IPS-15b (cell line): ENCODE measurements around the gene FAM227B.
"Not testable (repeated sequence)": the region's sequence is repeated elsewhere in the genome, so short reads cannot be mapped to it uniquely, and the experiment has no call there.

Source experiments
- H3K27me3 ChIP-seq: one replicate; pipeline ENCODE4 v1.6.1; 2013; ENCODE audit warnings: low read length; ENCODE audit not compliant: control insufficient read depth, insufficient read depth
- H3K36me3 ChIP-seq: one replicate; pipeline ENCODE4 v1.6.1; 2013; ENCODE audit warnings: low read length; ENCODE audit not compliant: control insufficient read depth, insufficient read depth
- H3K4me1 ChIP-seq: one replicate; pipeline ENCODE4 v1.6.1; 2013; ENCODE audit warnings: mild to moderate bottlenecking, low read length; ENCODE audit not compliant: control insufficient read depth, insufficient read depth
- H3K4me3 ChIP-seq: one replicate; pipeline ENCODE4 v1.5.1; 2013; ENCODE audit warnings: low read depth, low read length
- H3K9ac ChIP-seq: one replicate; pipeline ENCODE4 v1.6.1; 2013; ENCODE audit warnings: low read depth, mild to moderate bottlenecking, low read length
- H3K9me3 ChIP-seq: one replicate; pipeline ENCODE4 v1.6.1; 2013; ENCODE audit warnings: mild to moderate bottlenecking, low read length; ENCODE audit not compliant: control insufficient read depth, insufficient read depth

The FAM227B gene

DNA sequence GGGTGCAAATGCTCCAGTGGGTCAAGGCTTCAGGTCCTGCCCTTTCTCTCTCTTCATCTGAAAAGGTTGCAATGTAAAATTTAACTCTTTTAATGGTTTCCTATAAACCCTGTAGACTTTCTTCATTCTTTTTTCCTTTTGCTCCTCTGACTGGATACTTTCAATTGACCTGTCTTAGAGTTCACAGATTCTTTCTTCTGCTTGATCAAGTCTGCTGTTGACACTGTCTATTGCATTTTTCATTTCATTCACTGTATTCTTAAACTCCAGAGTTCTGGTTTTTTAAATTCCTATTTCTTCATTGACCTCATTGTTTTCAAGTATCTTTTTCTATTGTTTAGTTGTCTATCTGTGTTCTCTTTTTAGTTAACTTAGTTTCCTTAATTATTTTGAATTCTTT is 82.1 kb downstream of the FAM227B start:
- Histone ChIP-seq H3K27me3 (no peaks in the 10 kb centered on the region), H3K4me3 (no peak overlapping the region), H3K36me3 (no peaks in the 10 kb centered on the region), H3K9me3 (no peaks in the 10 kb centered on the region), H3K9ac (no peak overlapping the region), H3K4me1 (no peaks in the 10 kb centered on the region)

DNA sequence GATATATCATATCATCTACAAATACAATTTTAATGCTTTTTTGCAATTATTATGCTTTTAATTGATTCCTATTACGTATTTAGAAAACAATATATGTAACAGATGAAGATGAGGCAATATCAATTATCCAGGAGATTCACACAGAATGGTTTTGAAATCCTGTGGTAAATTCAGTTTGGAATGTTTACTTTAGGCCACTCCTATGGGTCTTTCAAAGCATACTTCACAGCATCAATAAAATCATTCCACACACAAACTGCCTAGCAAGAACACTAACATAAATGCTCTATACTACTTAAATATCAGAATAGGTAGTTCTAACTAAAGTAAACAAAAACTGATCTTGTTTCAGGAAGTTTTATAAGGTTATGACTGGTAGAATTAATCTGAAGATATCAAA is 90.5 kb downstream of the FAM227B start:
- no peak overlapping the region for H3K9ac ChIP-seq
- no peaks in the 10 kb centered on the region for H3K4me1 ChIP-seq
- no peaks in the 10 kb centered on the region for H3K27me3 ChIP-seq
- H3K9me3 ChIP-seq = no peaks in the 10 kb centered on the region
- H3K36me3 ChIP-seq = no peaks in the 10 kb centered on the region
- no peak overlapping the region for H3K4me3 ChIP-seq

GRCh38 chr15:49528289-49528688 is 92.3 kb downstream of the FAM227B start:
- H3K9ac ChIP-seq = no peak overlapping the region
- H3K4me3 ChIP-seq = no peak overlapping the region
- no peaks in the 10 kb centered on the region for H3K9me3 ChIP-seq
- no peaks in the 10 kb centered on the region for H3K27me3 ChIP-seq
- H3K4me1 ChIP-seq = no peaks in the 10 kb centered on the region
- no peaks in the 10 kb centered on the region for H3K36me3 ChIP-seq

DNA sequence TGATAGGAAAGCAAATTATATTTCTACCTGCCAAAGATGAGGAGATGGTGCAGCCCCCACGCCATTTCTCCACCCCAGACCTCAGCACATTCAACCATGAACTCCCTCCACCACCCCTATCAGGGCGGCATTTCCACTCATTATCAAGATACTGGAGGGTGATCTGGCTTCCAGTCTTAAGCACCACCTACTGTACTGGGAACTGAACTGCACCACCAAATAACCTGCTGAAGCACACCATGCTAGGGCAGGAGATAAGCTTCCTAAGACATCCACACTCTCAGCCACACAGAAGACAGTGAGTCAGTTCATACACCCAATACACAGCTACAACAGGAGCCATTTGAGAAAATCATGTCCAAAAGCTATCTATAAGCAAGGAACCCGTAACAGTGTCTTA is 98.8 kb downstream of the FAM227B start:
- no peaks in the 10 kb centered on the region for H3K36me3 ChIP-seq
- H3K9me3 ChIP-seq = no peaks in the 10 kb centered on the region
- H3K4me1 ChIP-seq = no peaks in the 10 kb centered on the region
- no peak overlapping the region for H3K4me3 ChIP-seq
- H3K27me3 ChIP-seq = no peaks in the 10 kb centered on the region
- no peak overlapping the region for H3K9ac ChIP-seq

GRCh38 chr15:49512739-49513138 is 107.9 kb downstream of the FAM227B start:
- not testable (repeated sequence) for H3K36me3 ChIP-seq, H3K9ac ChIP-seq, H3K27me3 ChIP-seq, H3K4me3 ChIP-seq, H3K9me3 ChIP-seq, H3K4me1 ChIP-seq

GRCh38 chr15:49507261-49507660 is 113.4 kb downstream of the FAM227B start:
- Histone ChIP-seq H3K9ac (no peak overlapping the region), H3K9me3 (peaks cover 2% of the 10 kb centered on the region), H3K4me3 (no peak overlapping the region), H3K4me1 (no peaks in the 10 kb centered on the region), H3K36me3 (no peaks in the 10 kb centered on the region), H3K27me3 (no peaks in the 10 kb centered on the region)

DNA sequence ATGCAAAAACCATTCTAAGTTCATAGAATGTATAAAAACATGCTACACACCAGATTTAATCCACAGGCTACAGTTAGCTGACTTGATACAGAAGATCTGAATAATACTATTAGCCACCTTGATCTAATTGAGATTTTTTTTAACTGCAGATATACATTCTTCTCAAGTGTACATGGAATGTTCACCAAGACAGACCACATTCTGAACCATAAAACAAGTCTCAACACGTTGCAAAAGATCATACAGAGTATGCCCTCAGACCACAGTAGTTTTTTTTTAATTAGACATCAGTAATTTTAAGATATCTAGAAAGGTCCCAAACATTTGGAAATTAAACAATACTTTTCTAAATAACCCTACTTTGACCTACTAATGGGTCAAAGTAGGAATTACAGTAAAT is 114.3 kb downstream of the FAM227B start:
- Histone ChIP-seq H3K4me1 (no peaks in the 10 kb centered on the region), H3K27me3 (no peaks in the 10 kb centered on the region), H3K9me3 (peaks cover 11% of the 10 kb centered on the region), H3K4me3 (no peak overlapping the region), H3K36me3 (no peaks in the 10 kb centered on the region), H3K9ac (no peak overlapping the region)

- H3K4me3 ChIP-seq = no peak overlapping the region
- H3K9me3 ChIP-seq = peaks cover 11% of the 10 kb centered on the region
- no peaks in the 10 kb centered on the region for H3K27me3 ChIP-seq
- H3K9ac ChIP-seq = no peak overlapping the region
- no peaks in the 10 kb centered on the region for H3K36me3 ChIP-seq
- no peaks in the 10 kb centered on the region for H3K4me1 ChIP-seq
These were observed 119.0 kb downstream of the FAM227B start for GRCh38 chr15:49501586-49501985.

DNA sequence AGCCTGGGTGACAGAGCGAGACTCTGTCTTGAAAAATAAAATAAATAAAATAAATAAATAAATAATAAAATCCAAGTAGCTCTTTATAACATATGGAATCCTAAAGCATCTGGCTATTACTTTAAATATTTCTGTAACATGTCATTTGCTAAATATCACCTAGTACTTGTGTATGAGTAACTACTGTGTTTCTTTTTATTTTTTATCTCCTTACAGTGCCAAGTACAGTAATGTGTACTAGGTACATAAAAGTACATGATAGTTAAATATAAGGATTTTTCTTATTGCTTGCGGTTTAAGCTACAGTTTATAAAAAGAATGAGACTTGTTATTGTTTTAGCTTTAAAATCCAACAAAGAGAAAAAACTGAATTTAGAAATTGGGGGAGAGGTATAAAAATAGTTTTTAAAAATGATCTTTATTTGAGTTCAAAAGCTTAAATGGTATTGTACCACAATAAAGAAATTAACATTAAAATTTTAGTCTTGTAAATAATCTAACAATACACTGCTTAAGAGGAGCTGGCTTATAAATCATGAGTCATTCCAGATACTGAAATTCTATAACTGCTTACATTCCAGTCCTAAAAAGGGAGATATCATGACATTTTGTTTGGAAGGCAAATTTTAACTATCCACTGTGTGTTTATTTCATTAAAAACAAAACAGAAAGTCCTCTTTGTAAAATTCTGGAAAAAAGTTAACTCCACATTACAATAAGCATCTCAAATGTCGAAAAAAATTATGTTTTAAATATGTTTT is 124.4 kb downstream of the FAM227B start:
- Histone ChIP-seq H3K4me3 (no peak overlapping the region), H3K9me3 (no peaks in the 10 kb centered on the region), H3K36me3 (no peaks in the 10 kb centered on the region), H3K27me3 (no peaks in the 10 kb centered on the region), H3K4me1 (no peaks in the 10 kb centered on the region), H3K9ac (no peak overlapping the region)

DNA sequence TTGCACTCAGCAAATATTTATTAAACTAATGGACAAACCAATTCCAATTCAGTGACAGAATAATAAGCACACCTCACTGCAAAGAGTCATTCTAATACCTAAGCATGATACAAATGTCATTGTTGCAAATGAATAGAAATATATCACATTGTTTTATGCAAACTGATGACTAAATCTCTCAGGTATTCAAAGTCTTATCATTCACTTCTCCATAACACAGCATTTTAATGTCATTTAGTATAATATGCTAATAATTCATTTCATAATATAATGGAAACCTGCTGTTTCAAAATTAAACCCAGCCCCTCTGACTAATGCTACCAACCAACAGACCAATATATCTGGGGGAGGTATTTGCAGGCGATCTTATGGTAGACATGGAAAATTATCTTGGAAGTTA is 125.8 kb downstream of the FAM227B start:
- no peaks in the 10 kb centered on the region for H3K4me1 ChIP-seq
- H3K9me3 ChIP-seq = no peaks in the 10 kb centered on the region
- no peaks in the 10 kb centered on the region for H3K27me3 ChIP-seq
- no peak overlapping the region for H3K4me3 ChIP-seq
- no peak overlapping the region for H3K9ac ChIP-seq
- no peaks in the 10 kb centered on the region for H3K36me3 ChIP-seq

DNA sequence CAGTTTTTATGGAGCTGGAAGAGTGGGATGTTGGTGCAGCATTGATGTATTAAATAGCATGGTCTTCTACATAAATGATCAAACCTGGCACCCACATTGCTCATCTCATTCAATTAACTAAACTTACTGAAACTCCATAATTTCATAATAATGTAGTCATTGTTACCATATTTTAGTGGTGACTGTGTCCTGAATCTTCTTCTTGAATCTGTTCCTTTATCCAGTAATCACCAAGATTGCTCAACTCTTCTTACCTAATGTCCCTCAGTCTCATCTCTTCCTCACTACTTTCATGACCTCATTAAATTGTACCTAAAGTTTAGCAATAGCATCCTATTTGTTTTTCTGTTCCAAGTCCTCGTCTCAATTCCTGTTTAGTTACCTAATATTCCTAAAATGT is 127.8 kb downstream of the FAM227B start:
- Histone ChIP-seq H3K9me3 (no peaks in the 10 kb centered on the region), H3K4me1 (no peaks in the 10 kb centered on the region)

DNA sequence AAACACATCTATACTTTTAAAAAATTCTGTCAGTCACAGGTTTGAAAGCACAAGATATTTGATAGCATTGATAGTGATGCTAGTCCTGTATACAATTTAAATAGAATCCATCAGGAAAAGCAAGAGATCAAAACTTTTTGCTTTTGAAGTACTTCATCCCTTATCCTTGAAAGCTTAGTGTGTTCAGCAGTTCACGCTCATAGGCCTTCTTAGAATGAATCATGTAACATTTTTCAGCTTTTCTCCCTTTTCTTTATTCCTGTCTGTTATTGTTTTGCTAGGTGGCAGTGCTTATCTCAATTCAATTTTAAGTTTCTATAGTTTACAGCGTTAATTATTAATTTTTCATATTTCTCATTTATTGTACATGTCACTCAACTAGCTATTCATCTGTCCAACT is 128.5 kb downstream of the FAM227B start:
- Histone ChIP-seq H3K9ac (no peak overlapping the region), H3K27me3 (no peaks in the 10 kb centered on the region), H3K9me3 (no peaks in the 10 kb centered on the region), H3K4me3 (no peak overlapping the region), H3K4me1 (no peaks in the 10 kb centered on the region), H3K36me3 (no peaks in the 10 kb centered on the region)

More for the DNA sequence above, 127.8 kb downstream of the FAM227B start:
- H3K36me3 ChIP-seq = no peaks in the 10 kb centered on the region
- no peaks in the 10 kb centered on the region for H3K27me3 ChIP-seq
- H3K4me3 ChIP-seq = no peak overlapping the region
- no peak overlapping the region for H3K9ac ChIP-seq
